ENCODE data around the gene FCGR3A. TPM values are rescaled to one million over a fixed set of nuclear protein-coding genes. Genes with fewer than 3 reads are reported as not detected.
"Not testable (repeated sequence)": the region's sequence is repeated elsewhere in the genome, so short reads cannot be mapped to it uniquely, and the experiment has no call there.

Gene FCGR3A
- total RNA-seq, 1 donor from 2014 or later: 4.0 TPM

GRCh38 chr1:161580879-161581537 is 31.4 kb upstream of the FCGR3A start:
- not testable (repeated sequence) for H3K9me3 Mint-ChIP-seq (ENCODE audit: unreplicated experiment); H3K27ac Mint-ChIP-seq (ENCODE audit: unreplicated experiment); H3K27me3 Mint-ChIP-seq (ENCODE audit: unreplicated experiment); H3K4me3 Mint-ChIP-seq (ENCODE audit: unreplicated experiment); H3K36me3 Mint-ChIP-seq (ENCODE audit: low read depth, unreplicated experiment); DNase-seq (ENCODE audit: low spot score); H3K4me1 Mint-ChIP-seq (ENCODE audit: unreplicated experiment)

- H3K4me3 Mint-ChIP-seq (ENCODE audit: unreplicated experiment): not testable (repeated sequence)
These were observed 30.4 kb upstream of the FCGR3A start for GRCh38 chr1:161579856-161580507.

GRCh38 chr1:161576676-161577075 is 27.1 kb upstream of the FCGR3A start:
- H3K9me3 Mint-ChIP-seq (ENCODE audit: unreplicated experiment); H3K36me3 Mint-ChIP-seq (ENCODE audit: low read depth, unreplicated experiment); DNase-seq (ENCODE audit: low spot score); H3K27me3 Mint-ChIP-seq (ENCODE audit: unreplicated experiment); H3K4me1 Mint-ChIP-seq (ENCODE audit: unreplicated experiment); H3K27ac Mint-ChIP-seq (ENCODE audit: unreplicated experiment); H3K4me3 Mint-ChIP-seq (ENCODE audit: unreplicated experiment): not testable (repeated sequence)

More at GRCh38 chr1:161579856-161580507, 30.4 kb upstream of the FCGR3A start:
- not testable (repeated sequence) for H3K36me3 Mint-ChIP-seq (ENCODE audit: low read depth, unreplicated experiment); DNase-seq (ENCODE audit: low spot score); H3K27ac Mint-ChIP-seq (ENCODE audit: unreplicated experiment); H3K9me3 Mint-ChIP-seq (ENCODE audit: unreplicated experiment); H3K4me1 Mint-ChIP-seq (ENCODE audit: unreplicated experiment); H3K27me3 Mint-ChIP-seq (ENCODE audit: unreplicated experiment)

- H3K4me1 Mint-ChIP-seq (ENCODE audit: unreplicated experiment); DNase-seq (ENCODE audit: low spot score); H3K27ac Mint-ChIP-seq (ENCODE audit: unreplicated experiment); H3K9me3 Mint-ChIP-seq (ENCODE audit: unreplicated experiment); H3K36me3 Mint-ChIP-seq (ENCODE audit: low read depth, unreplicated experiment); H3K27me3 Mint-ChIP-seq (ENCODE audit: unreplicated experiment); H3K4me3 Mint-ChIP-seq (ENCODE audit: unreplicated experiment): not testable (repeated sequence)
These were observed 22.1 kb upstream of the FCGR3A start for GRCh38 chr1:161571703-161572102.

GRCh38 chr1:161566602-161566960 is 17.0 kb upstream of the FCGR3A start:
- not testable (repeated sequence) for H3K4me3 Mint-ChIP-seq (ENCODE audit: unreplicated experiment); H3K36me3 Mint-ChIP-seq (ENCODE audit: low read depth, unreplicated experiment); H3K27ac Mint-ChIP-seq (ENCODE audit: unreplicated experiment); H3K27me3 Mint-ChIP-seq (ENCODE audit: unreplicated experiment); DNase-seq (ENCODE audit: low spot score); H3K4me1 Mint-ChIP-seq (ENCODE audit: unreplicated experiment); H3K9me3 Mint-ChIP-seq (ENCODE audit: unreplicated experiment)

GRCh38 chr1:161563522-161563921 is 13.9 kb upstream of the FCGR3A start:
- H3K9me3 Mint-ChIP-seq (ENCODE audit: unreplicated experiment); H3K27ac Mint-ChIP-seq (ENCODE audit: unreplicated experiment); H3K4me1 Mint-ChIP-seq (ENCODE audit: unreplicated experiment); H3K36me3 Mint-ChIP-seq (ENCODE audit: low read depth, unreplicated experiment); H3K4me3 Mint-ChIP-seq (ENCODE audit: unreplicated experiment); DNase-seq (ENCODE audit: low spot score); H3K27me3 Mint-ChIP-seq (ENCODE audit: unreplicated experiment): not testable (repeated sequence)

- H3K36me3 Mint-ChIP-seq (ENCODE audit: low read depth, unreplicated experiment); H3K9me3 Mint-ChIP-seq (ENCODE audit: unreplicated experiment); H3K4me1 Mint-ChIP-seq (ENCODE audit: unreplicated experiment); H3K27ac Mint-ChIP-seq (ENCODE audit: unreplicated experiment); H3K4me3 Mint-ChIP-seq (ENCODE audit: unreplicated experiment); DNase-seq (ENCODE audit: low spot score); H3K27me3 Mint-ChIP-seq (ENCODE audit: unreplicated experiment): not testable (repeated sequence)
These were observed 12.8 kb upstream of the FCGR3A start for GRCh38 chr1:161562441-161562840.

GRCh38 chr1:161560960-161561715 is 11.5 kb upstream of the FCGR3A start:
- not testable (repeated sequence) for H3K27me3 Mint-ChIP-seq (ENCODE audit: unreplicated experiment); DNase-seq (ENCODE audit: low spot score); H3K9me3 Mint-ChIP-seq (ENCODE audit: unreplicated experiment); H3K36me3 Mint-ChIP-seq (ENCODE audit: low read depth, unreplicated experiment); H3K4me1 Mint-ChIP-seq (ENCODE audit: unreplicated experiment); H3K27ac Mint-ChIP-seq (ENCODE audit: unreplicated experiment); H3K4me3 Mint-ChIP-seq (ENCODE audit: unreplicated experiment)

- H3K36me3 Mint-ChIP-seq (ENCODE audit: low read depth, unreplicated experiment); H3K27me3 Mint-ChIP-seq (ENCODE audit: unreplicated experiment); DNase-seq (ENCODE audit: low spot score); H3K4me3 Mint-ChIP-seq (ENCODE audit: unreplicated experiment); H3K27ac Mint-ChIP-seq (ENCODE audit: unreplicated experiment); H3K9me3 Mint-ChIP-seq (ENCODE audit: unreplicated experiment); H3K4me1 Mint-ChIP-seq (ENCODE audit: unreplicated experiment): not testable (repeated sequence)
These were observed 8.2 kb upstream of the FCGR3A start for GRCh38 chr1:161557506-161558450.

- not testable (repeated sequence) for H3K4me3 Mint-ChIP-seq (ENCODE audit: unreplicated experiment); H3K4me1 Mint-ChIP-seq (ENCODE audit: unreplicated experiment); H3K27me3 Mint-ChIP-seq (ENCODE audit: unreplicated experiment); H3K27ac Mint-ChIP-seq (ENCODE audit: unreplicated experiment); DNase-seq (ENCODE audit: low spot score); H3K9me3 Mint-ChIP-seq (ENCODE audit: unreplicated experiment); H3K36me3 Mint-ChIP-seq (ENCODE audit: low read depth, unreplicated experiment)
These were observed 7.4 kb upstream of the FCGR3A start for GRCh38 chr1:161556990-161557389.

- DNase-seq (ENCODE audit: low spot score); H3K9me3 Mint-ChIP-seq (ENCODE audit: unreplicated experiment); H3K4me1 Mint-ChIP-seq (ENCODE audit: unreplicated experiment); H3K4me3 Mint-ChIP-seq (ENCODE audit: unreplicated experiment); H3K36me3 Mint-ChIP-seq (ENCODE audit: low read depth, unreplicated experiment); H3K27ac Mint-ChIP-seq (ENCODE audit: unreplicated experiment); H3K27me3 Mint-ChIP-seq (ENCODE audit: unreplicated experiment): not testable (repeated sequence)
These were observed 6.5 kb upstream of the FCGR3A start for GRCh38 chr1:161556143-161556542.

All from endothelial cell (in vitro differentiated cells).